Hair follicle dermal papilla cell (primary cell): Measurements from ENCODE around the gene GPR26. TPM values are rescaled to one million over a fixed set of nuclear protein-coding genes. Genes with fewer than 3 reads are reported as not detected.

Experiments
- total RNA-seq: library from RNA; depleted of rRNA; stranded (reverse); fragments of >200 nt; gene quantifications from 2 replicates; pipeline ENCODE4 v1.2.3, GENCODE V29; 2012

Gene GPR26, protein sequence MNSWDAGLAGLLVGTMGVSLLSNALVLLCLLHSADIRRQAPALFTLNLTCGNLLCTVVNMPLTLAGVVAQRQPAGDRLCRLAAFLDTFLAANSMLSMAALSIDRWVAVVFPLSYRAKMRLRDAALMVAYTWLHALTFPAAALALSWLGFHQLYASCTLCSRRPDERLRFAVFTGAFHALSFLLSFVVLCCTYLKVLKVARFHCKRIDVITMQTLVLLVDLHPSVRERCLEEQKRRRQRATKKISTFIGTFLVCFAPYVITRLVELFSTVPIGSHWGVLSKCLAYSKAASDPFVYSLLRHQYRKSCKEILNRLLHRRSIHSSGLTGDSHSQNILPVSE
- not detected in 2 replicates for total RNA-seq

DNA sequence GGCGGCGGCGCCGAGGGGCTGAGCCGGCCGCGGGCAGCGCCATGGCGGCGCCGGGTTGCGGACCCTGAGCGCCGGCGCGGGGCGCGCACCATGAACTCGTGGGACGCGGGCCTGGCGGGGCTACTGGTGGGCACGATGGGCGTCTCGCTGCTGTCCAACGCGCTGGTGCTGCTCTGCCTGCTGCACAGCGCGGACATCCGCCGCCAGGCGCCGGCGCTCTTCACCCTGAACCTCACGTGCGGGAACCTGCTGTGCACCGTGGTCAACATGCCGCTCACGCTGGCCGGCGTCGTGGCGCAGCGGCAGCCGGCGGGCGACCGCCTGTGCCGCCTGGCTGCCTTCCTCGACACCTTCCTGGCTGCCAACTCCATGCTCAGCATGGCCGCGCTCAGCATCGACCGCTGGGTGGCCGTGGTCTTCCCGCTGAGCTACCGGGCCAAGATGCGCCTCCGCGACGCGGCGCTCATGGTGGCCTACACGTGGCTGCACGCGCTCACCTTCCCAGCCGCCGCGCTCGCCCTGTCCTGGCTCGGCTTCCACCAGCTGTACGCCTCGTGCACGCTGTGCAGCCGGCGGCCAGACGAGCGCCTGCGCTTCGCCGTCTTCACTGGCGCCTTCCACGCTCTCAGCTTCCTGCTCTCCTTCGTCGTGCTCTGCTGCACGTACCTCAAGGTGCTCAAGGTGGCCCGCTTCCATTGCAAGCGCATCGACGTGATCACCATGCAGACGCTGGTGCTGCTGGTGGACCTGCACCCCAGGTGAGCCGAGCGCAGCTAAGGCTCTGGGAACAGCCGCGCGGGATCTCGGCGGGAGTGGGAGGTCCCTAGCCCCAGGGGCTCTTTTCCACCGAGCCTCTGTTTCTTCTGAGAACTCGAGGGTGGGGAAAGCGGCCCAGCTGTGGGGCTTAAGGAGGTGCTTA lies at the start of gene GPR26:
TSS of gene GPR26 (plus strand) at position 38 of the 919 bp plus-strand sequence. CDS start at position 91, 53 bp downstream.

Other genes with a start within 250 kb of the GPR26 start
- gene CPXM2, start 225.5 kb downstream of the GPR26 start, total RNA-seq = 16.8 and 30.5 TPM in 2 replicates